Tibial nerve (tissue), 4 donors: ENCODE results near the gene SFN.
"Not testable (repeated sequence)": the region's sequence is repeated elsewhere in the genome, so short reads cannot be mapped to it uniquely, and the experiment has no call there.

Experiments used
- EP300 ChIP-seq, 2 donors: sonication (generic); formaldehyde crosslinking; IDR thresholded peaks; one replicate each; pipeline ENCODE4 v1.6.1; 2017; ENCODE audit warnings: antibody characterized with exemption in 2 of 2, mild to moderate bottlenecking in 1 of 2
- POLR2A ChIP-seq, 2 donors: fragments of 450-650 bp; IDR thresholded peaks; one replicate each; pipeline ENCODE4 v1.6.1; 2017; ENCODE audit warnings: antibody characterized with exemption in 2 of 2, mild to moderate bottlenecking in 2 of 2, moderate library complexity in 2 of 2
- TF ChIP-seq, protein P1 (sequence below), 5 experiments: fragments of 200-600 bp in 3 of 5; fragments of 450-650 bp in 2 of 5; sonication (generic) in 3 of 5; IDR thresholded peaks; one replicate each; pipeline ENCODE4 v1.5.1; 2016 to 2019; ENCODE audit warnings: antibody characterized with exemption in 5 of 5, mild to moderate bottlenecking in 3 of 5, moderate library complexity in 2 of 5

DNA sequence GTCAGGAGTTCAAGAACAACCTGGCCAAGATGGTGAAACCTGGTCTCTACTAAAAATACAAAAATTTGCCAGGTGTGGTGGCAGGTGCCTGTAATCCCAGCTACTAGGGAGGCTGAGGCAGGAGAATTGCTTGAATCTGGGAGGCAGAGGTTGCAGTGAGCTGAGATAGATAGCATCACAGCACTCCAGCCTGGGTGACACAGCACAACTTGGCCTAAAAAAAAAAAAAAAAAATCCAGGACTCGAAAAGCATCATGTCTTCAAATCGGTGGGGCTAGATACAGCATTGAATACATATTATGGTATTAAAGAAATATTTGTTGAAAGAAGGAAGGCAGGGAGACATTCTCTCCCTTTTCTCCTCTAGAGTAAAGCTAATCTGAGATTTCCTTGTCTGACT is 10.1 kb downstream of the SFN start:
- TF ChIP-seq, protein P1, sequence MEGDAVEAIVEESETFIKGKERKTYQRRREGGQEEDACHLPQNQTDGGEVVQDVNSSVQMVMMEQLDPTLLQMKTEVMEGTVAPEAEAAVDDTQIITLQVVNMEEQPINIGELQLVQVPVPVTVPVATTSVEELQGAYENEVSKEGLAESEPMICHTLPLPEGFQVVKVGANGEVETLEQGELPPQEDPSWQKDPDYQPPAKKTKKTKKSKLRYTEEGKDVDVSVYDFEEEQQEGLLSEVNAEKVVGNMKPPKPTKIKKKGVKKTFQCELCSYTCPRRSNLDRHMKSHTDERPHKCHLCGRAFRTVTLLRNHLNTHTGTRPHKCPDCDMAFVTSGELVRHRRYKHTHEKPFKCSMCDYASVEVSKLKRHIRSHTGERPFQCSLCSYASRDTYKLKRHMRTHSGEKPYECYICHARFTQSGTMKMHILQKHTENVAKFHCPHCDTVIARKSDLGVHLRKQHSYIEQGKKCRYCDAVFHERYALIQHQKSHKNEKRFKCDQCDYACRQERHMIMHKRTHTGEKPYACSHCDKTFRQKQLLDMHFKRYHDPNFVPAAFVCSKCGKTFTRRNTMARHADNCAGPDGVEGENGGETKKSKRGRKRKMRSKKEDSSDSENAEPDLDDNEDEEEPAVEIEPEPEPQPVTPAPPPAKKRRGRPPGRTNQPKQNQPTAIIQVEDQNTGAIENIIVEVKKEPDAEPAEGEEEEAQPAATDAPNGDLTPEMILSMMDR (IDR thresholded peaks at IDR 0.05) = not testable (repeated sequence)
- TF ChIP-seq EP300, POLR2A (IDR thresholded peaks at IDR 0.05): not testable (repeated sequence)
